SK-N-SH treated with all-trans-retinoic acid at 6 μM for 48 hours (cell line): ENCODE data around the gene SUPV3L1.
"Not testable (repeated sequence)": the region's sequence is repeated elsewhere in the genome, so short reads cannot be mapped to it uniquely, and the experiment has no call there.

Source experiments
- ATAC-seq: fragments of 200-7000 bp; cut with Tn5 transposase; 3 replicates; pipeline ENCODE4 v1.9.1; 2020; ENCODE audit warnings: mild to moderate bottlenecking, moderate library complexity
- CREB5 ChIP-seq: fragments of 250-450 bp; sonication (Bioruptor Pico); IDR thresholded peaks from 2 replicates; pipeline ENCODE4 v1.5.1; 2020; ENCODE audit warnings: low read depth, mild to moderate bottlenecking, moderate library complexity
- CSDC2 ChIP-seq: fragments of 250-450 bp; sonication (Bioruptor Pico); IDR thresholded peaks from 2 replicates; pipeline ENCODE4 v1.5.0; 2020; ENCODE audit warnings: mild to moderate bottlenecking, moderate library complexity
- CSRNP3 ChIP-seq: fragments of 250-450 bp; sonication (Bioruptor Pico); IDR thresholded peaks from 2 replicates; pipeline ENCODE4 v1.5.1; 2021; ENCODE audit warnings: mild to moderate bottlenecking, moderate library complexity
- ESRRG ChIP-seq: fragments of 250-450 bp; sonication (Bioruptor Pico); IDR thresholded peaks from 2 replicates; pipeline ENCODE4 v1.6.1; 2021; ENCODE audit warnings: mild to moderate bottlenecking
- GLIS3 ChIP-seq: fragments of 250-450 bp; sonication (Bioruptor Pico); IDR thresholded peaks from 2 replicates; pipeline ENCODE4 v1.5.0; 2020; ENCODE audit warnings: mild to moderate bottlenecking, moderate library complexity
- ISL1 ChIP-seq: fragments of 250-450 bp; sonication (Bioruptor Pico); IDR thresholded peaks from 2 replicates; pipeline ENCODE4 v2.1.2; 2022; ENCODE audit warnings: mild to moderate bottlenecking, moderate library complexity
- OSR1 ChIP-seq: fragments of 250-450 bp; sonication (Bioruptor Pico); IDR thresholded peaks from 2 replicates; pipeline ENCODE4 v1.8.0; 2022; ENCODE audit warnings: moderate library complexity, mild to moderate bottlenecking, inconsistent platforms
- PATZ1 ChIP-seq: fragments of 250-450 bp; sonication (Bioruptor Pico); IDR thresholded peaks from 2 replicates; pipeline ENCODE4 v1.8.0; 2020; ENCODE audit warnings: mild to moderate bottlenecking, moderate library complexity, borderline replicate concordance
- POU6F1 ChIP-seq: fragments of 250-450 bp; sonication (Bioruptor Pico); IDR thresholded peaks from 2 replicates; pipeline ENCODE4 v1.8.0; 2021; ENCODE audit warnings: low read depth, mild to moderate bottlenecking, moderate library complexity, borderline replicate concordance
- TOX ChIP-seq: fragments of 250-450 bp; sonication (Bioruptor Pico); IDR thresholded peaks from 2 replicates; pipeline ENCODE4 v1.8.0; 2021; ENCODE audit warnings: mild to moderate bottlenecking, moderate library complexity, borderline replicate concordance
- TSHZ2 ChIP-seq: fragments of 250-450 bp; sonication (Bioruptor Pico); IDR thresholded peaks from 2 replicates; pipeline ENCODE4 v1.5.0; 2020; ENCODE audit warnings: mild to moderate bottlenecking, moderate library complexity
- ZC3H10 ChIP-seq: fragments of 250-450 bp; sonication (Bioruptor Pico); IDR thresholded peaks from 2 replicates; pipeline ENCODE4 v1.5.1; 2021; ENCODE audit warnings: mild to moderate bottlenecking, moderate library complexity
- ZFP3 ChIP-seq: fragments of 250-450 bp; sonication (Bioruptor Pico); IDR thresholded peaks from 2 replicates; pipeline ENCODE4 v1.5.0; 2020; ENCODE audit warnings: mild to moderate bottlenecking, moderate library complexity
- ZFP30 ChIP-seq: fragments of 450-650 bp; formaldehyde crosslinking; IDR thresholded peaks from 2 replicates; pipeline ENCODE4 v1.5.0; 2022; ENCODE audit warnings: mild to moderate bottlenecking, moderate library complexity
- ZNF8 ChIP-seq: fragments of 450-650 bp; formaldehyde crosslinking; IDR thresholded peaks from 2 replicates; pipeline ENCODE4 v1.5.0; 2020; ENCODE audit warnings: mild to moderate bottlenecking, moderate library complexity

Gene SUPV3L1

GRCh38 chr10:69151984-69152383, 28.1 kb upstream of the SUPV3L1 start (continued):
- no peak for TF ChIP-seq CSRNP3 (CRISPR knock-in tag)
- TF ChIP-seq CREB5 (CRISPR knock-in tag): no peak
- no peak for TF ChIP-seq ZNF8 (CRISPR knock-in tag)
- no peak for TF ChIP-seq OSR1 (CRISPR knock-in tag)

GRCh38 chr10:69153227-69153626, 26.8 kb upstream of the SUPV3L1 start:
- no peak for ATAC-seq
- TF ChIP-seq TSHZ2 (CRISPR knock-in tag) (no peak), CSRNP3 (CRISPR knock-in tag) (no peak), ZFP30 (no peak)

GRCh38 chr10:69160809-69161241, 19.2 kb upstream of the SUPV3L1 start:
- TF ChIP-seq ZFP3: no peak
- TF ChIP-seq TOX (CRISPR knock-in tag): no peak
- ATAC-seq: no peak; the same call in 2 of the 3 replicates

- no peak for TF ChIP-seq POU6F1 (CRISPR knock-in tag)
- TF ChIP-seq GLIS3: no peak
- TF ChIP-seq ZFP30: no peak
- no peak for TF ChIP-seq CSDC2 (CRISPR knock-in tag)
- no peak for TF ChIP-seq OSR1 (CRISPR knock-in tag)
- ATAC-seq: no peak
Observed at GRCh38 chr10:69168493-69168892, 11.5 kb upstream of the SUPV3L1 start.

GRCh38 chr10:69172241-69172982, 7.6 kb upstream of the SUPV3L1 start:
- no peak for ATAC-seq
- TF ChIP-seq PATZ1 (CRISPR knock-in tag): no peak
- no peak for TF ChIP-seq ESRRG (CRISPR knock-in tag)
- no peak for TF ChIP-seq TOX (CRISPR knock-in tag)
- no peak for TF ChIP-seq ZNF8 (CRISPR knock-in tag)
- no peak for TF ChIP-seq ZC3H10
- no peak for TF ChIP-seq GLIS3
- TF ChIP-seq POU6F1 (CRISPR knock-in tag): no peak
- TF ChIP-seq ISL1 (CRISPR knock-in tag): no peak
- TF ChIP-seq TSHZ2 (CRISPR knock-in tag): no peak
- TF ChIP-seq, all 23 proteins: peak for 0

GRCh38 chr10:69175326-69175725, 4.7 kb upstream of the SUPV3L1 start:
- ATAC-seq: not testable (repeated sequence)
